HCT116 (cell line): ENCODE measurements around the gene NOL4L. TPM values are rescaled to one million over a fixed set of nuclear protein-coding genes. Genes with fewer than 3 reads are reported as not detected.

Source experiments
- ATAC-seq: fragments of 200-7000 bp; cut with Tn5 transposase; 2 replicates; pipeline ENCODE4 v1.9.1; 2020; ENCODE audit warnings: mild to moderate bottlenecking, moderate library complexity
- BruUV-seq: library from RNA; stranded (reverse); fragments of 400-500 nt; replicated peaks from 2 replicates; lab custom pipeline; 2021; lab: Mats Ljungman, UMichigan
- CTCF ChIA-PET: fragments of 300-600 bp; sonication (Branson Sonifier 250); formaldehyde crosslinking; loops from one replicate; lab custom pipeline; 2021; ENCODE audit warnings: antibody characterized with exemption; lab: Charles Lee
- POLR2A ChIA-PET: fragments of 300-600, 350-600 bp; sonication (Branson Sonifier 250); formaldehyde crosslinking; loops from one replicate; lab custom pipeline; 2021; ENCODE audit warnings: antibody characterized with exemption; lab: Charles Lee
- RAD21 ChIA-PET, 2 experiments: fragments of 300-600 bp; sonication (Branson Sonifier 250); formaldehyde crosslinking; loops; one replicate each; lab custom pipeline; 2023; ENCODE audit warnings: low total read pairs in 2 of 2; ENCODE audit not compliant: uncharacterized antibody in 2 of 2, unreplicated experiment in 2 of 2, low non-redundant PET in 1 of 2; lab: Charles Lee
- DNase-seq: peaks from one replicate; pipeline ENCODE4 v3.0.0-alpha.2; 2010; ENCODE audit warnings: low read depth, low spot score
- H2AFZ ChIP-seq: fragments of 200-600 bp; shearing (Covaris generic), sonication (generic); 2 replicates; pipeline ENCODE4 v1.6.1; 2017; ENCODE audit warnings: low read depth, mixed run types, mixed read lengths, antibody characterized with exemption, low read length; ENCODE audit not compliant: poor library complexity, severe bottlenecking
- H3K27ac ChIP-seq: 2 replicates; pipeline ENCODE4 v1.5.1; 2012; ENCODE audit warnings: low read depth, low read length
- H3K27me3 ChIP-seq: fragments of 200-600 bp; sonication (generic); 2 replicates; pipeline ENCODE4 v1.6.1; 2016; ENCODE audit warnings: mixed run types, low read length, mixed read lengths; ENCODE audit not compliant: insufficient read depth
- H3K36me3 ChIP-seq, 2 experiments: fragments of 200-500 bp in 1 of 2; fragments of 200-600 bp in 1 of 2; sonication (Bioruptor generic) in 1 of 2; sonication (generic) in 1 of 2; 2 replicates each; pipeline versions ENCODE4 v1.5.1 to v1.6.1; 2014 to 2016; ENCODE audit warnings: low read length in 2 of 2, inconsistent platforms in 1 of 2, mixed read lengths in 1 of 2, mixed run types in 1 of 2; ENCODE audit not compliant: insufficient read depth in 2 of 2, control insufficient read depth in 1 of 2
- H3K4me1 ChIP-seq, 2 experiments: fragments of 200-600 bp in 1 of 2; sonication (generic) in 1 of 2; 2 replicates each; pipeline versions ENCODE4 v1.5.1 to v1.6.1; 2012 to 2017; ENCODE audit warnings: low read length in 2 of 2, inconsistent platforms in 1 of 2, mild to moderate bottlenecking in 1 of 2, mixed read lengths in 1 of 2, mixed run types in 1 of 2, moderate library complexity in 1 of 2; ENCODE audit not compliant: insufficient read depth in 2 of 2, control insufficient read depth in 1 of 2
- H3K4me2 ChIP-seq: fragments of 200-600 bp; sonication (generic); 2 replicates; pipeline ENCODE4 v1.6.1; 2017; ENCODE audit warnings: mixed run types, low read length, mixed read lengths
- H3K4me3 ChIP-seq, 2 experiments: fragments of 200-600 bp in 1 of 2; sonication (generic) in 1 of 2; replicated peaks in 1 of 2; 2 replicates each; pipeline ENCODE4 v1.5.1; 2011 to 2016; ENCODE audit warnings: low read length in 2 of 2, control low read depth in 1 of 2, low read depth in 1 of 2, mild to moderate bottlenecking in 1 of 2, mixed read lengths in 1 of 2, mixed run types in 1 of 2
- H3K79me2 ChIP-seq: fragments of 200-600 bp; sonication (generic); 2 replicates; pipeline ENCODE4 v1.6.1; 2017; ENCODE audit warnings: mild to moderate bottlenecking, mixed run types, low read length, moderate library complexity, mixed read lengths; ENCODE audit not compliant: insufficient read depth
- H3K9ac ChIP-seq: fragments of 200-600 bp; sonication (generic); 2 replicates; pipeline ENCODE4 v1.6.1; 2016; ENCODE audit warnings: low read length, mixed read lengths
- H3K9me2 ChIP-seq: fragments of 200-600 bp; sonication (generic), shearing (Covaris generic); 2 replicates; pipeline ENCODE4 v1.6.1; 2017; ENCODE audit warnings: mixed run types, mild to moderate bottlenecking, moderate library complexity; ENCODE audit not compliant: insufficient read depth
- H3K9me3 ChIP-seq, 2 experiments: fragments of 200-500 bp in 1 of 2; fragments of 200-600 bp in 1 of 2; sonication (Bioruptor generic) in 1 of 2; sonication (generic) in 1 of 2; 2 replicates each; pipeline ENCODE4 v1.6.1; 2014 to 2017; ENCODE audit warnings: low read length in 2 of 2, mixed read lengths in 2 of 2, inconsistent platforms in 1 of 2, low read depth in 1 of 2, mild to moderate bottlenecking in 1 of 2, mixed run types in 1 of 2, moderate library complexity in 1 of 2; ENCODE audit not compliant: control insufficient read depth in 1 of 2, insufficient read depth in 1 of 2
- H4K20me1 ChIP-seq: fragments of 200-600 bp; sonication (generic), shearing (Covaris generic); 2 replicates; pipeline ENCODE4 v1.6.1; 2017; ENCODE audit warnings: mixed run types, mild to moderate bottlenecking, moderate library complexity; ENCODE audit not compliant: insufficient read depth
- CBX3 ChIP-seq: IDR thresholded peaks from 2 replicates; pipeline ENCODE4 v1.6.1; 2012; ENCODE audit warnings: low read depth
- EGR1 ChIP-seq: IDR thresholded peaks from 2 replicates; pipeline ENCODE4 v1.6.1; 2012; ENCODE audit warnings: low read depth
- ELF1 ChIP-seq: IDR thresholded peaks from 2 replicates; pipeline ENCODE4 v1.6.1; 2012; ENCODE audit warnings: low read depth, borderline replicate concordance
- FOSL1 ChIP-seq: IDR thresholded peaks from 2 replicates; pipeline ENCODE4 v1.6.1; 2012; ENCODE audit warnings: low read depth
- JUND ChIP-seq: IDR thresholded peaks from 2 replicates; pipeline ENCODE4 v1.6.1; 2012
- POLR2A ChIP-seq: IDR thresholded peaks from 2 replicates; pipeline ENCODE4 v1.7.0; 2011; ENCODE audit warnings: borderline replicate concordance; ENCODE audit not compliant: insufficient read depth, insufficient read length; ENCODE audit errors: extremely low read depth
- RAD21 ChIP-seq: IDR thresholded peaks from 2 replicates; pipeline ENCODE4 v1.6.1; 2012; ENCODE audit warnings: low read depth, mild to moderate bottlenecking
- REST ChIP-seq: IDR thresholded peaks from 2 replicates; pipeline ENCODE4 v1.6.1; 2012; ENCODE audit warnings: low read depth
- SIN3A ChIP-seq: IDR thresholded peaks from 2 replicates; pipeline ENCODE4 v1.6.1; 2012; ENCODE audit warnings: low read depth
- SP1 ChIP-seq: IDR thresholded peaks from 2 replicates; pipeline ENCODE4 v1.6.1; 2012; ENCODE audit warnings: low read depth
- YY1 ChIP-seq: IDR thresholded peaks from 2 replicates; pipeline ENCODE4 v1.6.1; 2011; ENCODE audit warnings: low read length, low read depth, moderate library complexity, mild to moderate bottlenecking; ENCODE audit not compliant: insufficient replicate concordance; ENCODE audit errors: extremely low read depth
- ZFX ChIP-seq: fragments of 450-650 bp; IDR thresholded peaks from 2 replicates; pipeline ENCODE4 v1.6.1; 2017
- intact Hi-C: fragments of 100-400 bp; cut with micrococcal nuclease; formaldehyde crosslinking; loops from 2 replicates; pipeline ENCODE4 v1.10.0; 2022
- total RNA-seq: library from RNA; stranded (reverse); gene quantifications from one replicate; pipeline ENCODE4 v1.2.1, GENCODE V29; 2021; ENCODE audit not compliant: unreplicated experiment
- TF ChIP-seq, protein P1 (sequence below): IDR thresholded peaks from 2 replicates; pipeline ENCODE4 v1.6.1; 2011; ENCODE audit warnings: mild to moderate bottlenecking, low read length, moderate library complexity; ENCODE audit not compliant: insufficient replicate concordance; ENCODE audit errors: extremely low read depth

NOL4L gene
- total RNA-seq, 1 experiment from 2014 or later = 5.9 TPM

- no peaks in the 10 kb centered on the region for H3K36me3 ChIP-seq
- H3K9me3 ChIP-seq = no peaks in the 10 kb centered on the region
- no peak for TF ChIP-seq CBX3
- no peak for TF ChIP-seq YY1
- no peak for TF ChIP-seq SP1
- TF ChIP-seq, protein P1, sequence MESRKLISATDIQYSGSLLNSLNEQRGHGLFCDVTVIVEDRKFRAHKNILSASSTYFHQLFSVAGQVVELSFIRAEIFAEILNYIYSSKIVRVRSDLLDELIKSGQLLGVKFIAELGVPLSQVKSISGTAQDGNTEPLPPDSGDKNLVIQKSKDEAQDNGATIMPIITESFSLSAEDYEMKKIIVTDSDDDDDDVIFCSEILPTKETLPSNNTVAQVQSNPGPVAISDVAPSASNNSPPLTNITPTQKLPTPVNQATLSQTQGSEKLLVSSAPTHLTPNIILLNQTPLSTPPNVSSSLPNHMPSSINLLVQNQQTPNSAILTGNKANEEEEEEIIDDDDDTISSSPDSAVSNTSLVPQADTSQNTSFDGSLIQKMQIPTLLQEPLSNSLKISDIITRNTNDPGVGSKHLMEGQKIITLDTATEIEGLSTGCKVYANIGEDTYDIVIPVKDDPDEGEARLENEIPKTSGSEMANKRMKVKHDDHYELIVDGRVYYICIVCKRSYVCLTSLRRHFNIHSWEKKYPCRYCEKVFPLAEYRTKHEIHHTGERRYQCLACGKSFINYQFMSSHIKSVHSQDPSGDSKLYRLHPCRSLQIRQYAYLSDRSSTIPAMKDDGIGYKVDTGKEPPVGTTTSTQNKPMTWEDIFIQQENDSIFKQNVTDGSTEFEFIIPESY = no peak
- no peak for TF ChIP-seq POLR2A
- no peak for TF ChIP-seq REST
- TF ChIP-seq ELF1 = no peak
- TF ChIP-seq SIN3A = no peak
- no peak for TF ChIP-seq RAD21
- TF ChIP-seq JUND = no peak
- no peak for TF ChIP-seq ZFX
- TF ChIP-seq EGR1 = no peak
- TF ChIP-seq FOSL1 = no peak
- TF ChIP-seq, all 23 proteins: peak for 0
- no peak overlapping the region for H3K4me3 ChIP-seq
- no peak overlapping the region for H3K4me2 ChIP-seq
- no peaks in the 10 kb centered on the region for H4K20me1 ChIP-seq
- RAD21 ChIA-PET = no interaction called here
- POLR2A ChIA-PET = interaction anchor here (0.6 kb wide), 1 partner anchor 349 kb away, joined by 3 read pairs; no protein-coding TSS in a partner anchor
- no TSS peak for BruUV-seq
- no peak for ATAC-seq
- CTCF ChIA-PET = no interaction called here
- intact Hi-C loops = no loop called here
- no peaks in the 10 kb centered on the region for H3K9me2 ChIP-seq
- DNase-seq = no peak
- H3K4me1 ChIP-seq = peaks cover 2 to 27% of the 10 kb centered on the region in 2 experiments; a peak in 3 of 4 replicates
- H2AFZ ChIP-seq = no peak overlapping the region
- no peak overlapping the region for H3K9ac ChIP-seq
- no peaks in the 10 kb centered on the region for H3K27me3 ChIP-seq
- H3K27ac ChIP-seq = no peak overlapping the region
- H3K79me2 ChIP-seq = no peaks in the 10 kb centered on the region
These were observed 4.7 kb downstream of the NOL4L start for GRCh38 chr20:32580219-32580969.
